GM23338 (cell line): ENCODE measurements around the gene MSRB1. TPM values are rescaled to one million over a fixed set of nuclear protein-coding genes. Genes with fewer than 3 reads are reported as not detected.
A peak's percentile ranks its signal among the peaks of the same experiment; 100 is the strongest.

ENCODE experiments used
- ATAC-seq: fragments of 200-7000 bp; cut with Tn5 transposase; 3 replicates; pipeline ENCODE4 v1.9.1; 2020
- DNase-seq: peaks from one replicate; pipeline ENCODE4 v3.0.0-alpha.2; 2015; ENCODE audit warnings: low spot score
- H2AFZ ChIP-seq: fragments of 200-600 bp; sonication (generic); 2 replicates; pipeline ENCODE4 v1.8.0; 2016; ENCODE audit warnings: antibody characterized with exemption, mild to moderate bottlenecking, moderate library complexity
- H3F3A ChIP-seq: fragments of 200-600 bp; sonication (generic); replicated peaks from 2 replicates; pipeline ENCODE4 v1.8.0; 2017; ENCODE audit warnings: antibody characterized with exemption, mixed run types, low read depth
- H3K27ac ChIP-seq: fragments of 200-600 bp; sonication (generic); 2 replicates; pipeline ENCODE4 v1.6.1; 2016; ENCODE audit warnings: low read depth
- H3K27me3 ChIP-seq: fragments of 200-600 bp; sonication (generic); 2 replicates; pipeline ENCODE4 v1.8.0; 2016; ENCODE audit warnings: mild to moderate bottlenecking, mixed run types, moderate library complexity; ENCODE audit not compliant: insufficient read depth
- H3K36me3 ChIP-seq: fragments of 200-600 bp; sonication (generic); 2 replicates; pipeline ENCODE4 v1.8.0; 2016; ENCODE audit warnings: mild to moderate bottlenecking; ENCODE audit not compliant: insufficient read depth
- H3K4me1 ChIP-seq: fragments of 200-600 bp; sonication (generic); 2 replicates; pipeline ENCODE4 v1.8.0; 2016; ENCODE audit warnings: mild to moderate bottlenecking, moderate library complexity; ENCODE audit not compliant: insufficient read depth
- H3K4me2 ChIP-seq: fragments of 200-600 bp; sonication (generic); 2 replicates; pipeline ENCODE4 v1.7.1; 2017; ENCODE audit warnings: mixed run types
- H3K4me3 ChIP-seq: fragments of 200-600 bp; sonication (generic); 2 replicates; pipeline ENCODE4 v1.6.1; 2016; ENCODE audit warnings: mixed run types
- H3K79me2 ChIP-seq: fragments of 200-600 bp; sonication (generic); replicated peaks from 2 replicates; pipeline ENCODE4 v1.8.0; 2017; ENCODE audit warnings: mild to moderate bottlenecking; ENCODE audit not compliant: insufficient read depth
- H3K9me2 ChIP-seq: fragments of 200-600 bp; sonication (generic); 2 replicates; pipeline ENCODE4 v1.8.0; 2017; ENCODE audit not compliant: insufficient read depth
- H4K20me1 ChIP-seq: fragments of 200-600 bp; sonication (generic); replicated peaks from 2 replicates; pipeline ENCODE4 v1.8.0; 2017; ENCODE audit warnings: mild to moderate bottlenecking; ENCODE audit not compliant: insufficient read depth
- H3K27ac Mint-ChIP-seq: 2 replicates; pipeline ENCODE4 v1.8.0; 2020; ENCODE audit warnings: inconsistent platforms, mild to moderate bottlenecking, moderate library complexity, mixed read lengths
- H3K27me3 Mint-ChIP-seq: 3 replicates; pipeline ENCODE4 v1.8.0; 2022; ENCODE audit warnings: low read depth, mild to moderate bottlenecking, moderate library complexity, mixed read lengths, inconsistent platforms; ENCODE audit not compliant: insufficient read depth, poor library complexity
- H3K36me3 Mint-ChIP-seq: 3 replicates; pipeline ENCODE4 v1.8.0; 2021; ENCODE audit warnings: low read depth, mild to moderate bottlenecking, inconsistent platforms, moderate library complexity, mixed read lengths
- H3K4me1 Mint-ChIP-seq: 3 replicates; pipeline ENCODE4 v1.8.0; 2020; ENCODE audit warnings: mild to moderate bottlenecking, inconsistent platforms, mixed read lengths
- H3K4me3 Mint-ChIP-seq: 3 replicates; pipeline ENCODE4 v1.8.0; 2021; ENCODE audit warnings: moderate library complexity, mild to moderate bottlenecking, inconsistent platforms, mixed read lengths
- H3K9me3 Mint-ChIP-seq: 3 replicates; pipeline ENCODE4 v1.8.0; 2020; ENCODE audit warnings: moderate library complexity, mild to moderate bottlenecking, inconsistent platforms, mixed read lengths
- CREB1 ChIP-seq: fragments of 250-450 bp; sonication (Bioruptor Pico); IDR thresholded peaks from 2 replicates; pipeline ENCODE4 v1.5.0; 2020; ENCODE audit warnings: low read depth, mild to moderate bottlenecking, moderate library complexity
- EZH2 ChIP-seq: fragments of 200-600 bp; sonication (generic); IDR thresholded peaks from one replicate; pipeline ENCODE4 v1.8.0; 2017; ENCODE audit warnings: antibody characterized with exemption, mild to moderate bottlenecking, low read depth; ENCODE audit not compliant: unreplicated experiment
- EZH2phosphoT487 ChIP-seq: fragments of 200-600 bp; sonication (generic); IDR thresholded peaks from one replicate; pipeline ENCODE4 v1.8.1; 2018; ENCODE audit warnings: antibody characterized with exemption; ENCODE audit not compliant: unreplicated experiment
- ZNF114 ChIP-seq: fragments of 250-450 bp; sonication (Bioruptor Pico); IDR thresholded peaks from 2 replicates; pipeline ENCODE4 v1.5.0; 2020; ENCODE audit warnings: mild to moderate bottlenecking, moderate library complexity
- polyA plus RNA-seq: library from polyadenylated mRNA; unstranded; fragments of >200 nt; fragmentation: Nextera tagmentation; extraction: Ambion mirVana; gene quantifications from 2 replicates; pipeline ENCODE4 v1.2.1, GENCODE V29; 2016
- total RNA-seq: library from RNA; depleted of rRNA; stranded (reverse); fragments of >200 nt; shearing (Covaris generic); gene quantifications from 2 replicates; pipeline ENCODE4 v1.2.3, GENCODE V29; 2014
- TF ChIP-seq, protein P1 (sequence below), 2 experiments: fragments of 200-600 bp in 1 of 2; sonication (generic) in 1 of 2; conservative IDR thresholded peaks; 2 replicates each; pipeline versions ENCODE4 v1.5.1 to v1.6.1; 2016 to 2017; ENCODE audit warnings: antibody characterized with exemption in 2 of 2, low read depth in 2 of 2, mild to moderate bottlenecking in 2 of 2, moderate library complexity in 1 of 2
- TF ChIP-seq, protein P2 (sequence below): IDR thresholded peaks from one replicate; pipeline ENCODE4 v1.6.1; 2018; ENCODE audit warnings: antibody characterized with exemption; ENCODE audit not compliant: unreplicated experiment
- TF ChIP-seq, protein P3 (sequence below): fragments of 250-450 bp; sonication (Bioruptor Pico); IDR thresholded peaks from 2 replicates; pipeline ENCODE4 v1.5.0; 2020; ENCODE audit warnings: mild to moderate bottlenecking, moderate library complexity

Gene MSRB1
- total and polyA plus RNA-seq, 2 experiments from 2014 or later: 30.4 to 31.3 TPM

DNA sequence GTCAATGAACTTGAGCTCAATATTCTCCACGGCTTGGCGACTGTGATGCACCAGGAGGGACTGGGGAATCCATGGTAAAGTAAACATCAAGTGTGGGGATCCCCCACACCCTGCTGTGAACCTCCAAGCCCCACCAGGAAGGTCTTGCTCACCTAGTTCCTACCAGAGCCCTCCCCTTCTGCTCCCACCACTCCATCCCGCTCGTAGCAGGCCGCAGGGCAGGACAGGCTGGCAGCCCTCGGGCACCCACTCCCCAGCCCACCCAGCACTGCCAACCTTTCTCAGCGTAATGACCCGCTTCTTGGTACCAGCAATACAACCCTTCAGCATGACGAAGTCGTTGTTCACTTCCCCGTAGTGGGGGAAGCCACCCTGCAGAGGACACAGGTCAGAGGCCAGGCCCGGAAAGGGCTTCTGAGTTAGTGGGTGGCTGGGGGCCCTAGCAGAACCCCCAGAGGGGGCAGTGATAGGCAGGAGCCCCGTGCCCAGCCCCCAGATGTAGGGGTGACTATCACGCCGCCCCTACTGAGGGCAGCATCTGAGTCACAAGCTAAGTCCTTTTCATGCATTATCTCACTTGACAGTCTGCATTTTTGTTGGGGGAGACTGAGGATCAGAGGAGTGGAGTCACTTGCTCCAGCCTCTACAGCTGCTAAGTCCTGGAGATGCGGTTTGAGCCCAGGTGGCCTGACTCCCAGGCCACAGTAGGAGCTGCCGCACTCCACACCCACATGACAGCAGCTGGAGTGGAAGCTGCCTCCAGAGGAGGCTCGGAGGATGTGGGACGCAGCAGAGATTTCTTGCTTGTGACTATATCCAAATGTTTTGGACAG is 2.8 kb upstream of the MSRB1 start (continued):
- TF ChIP-seq, protein P1, sequence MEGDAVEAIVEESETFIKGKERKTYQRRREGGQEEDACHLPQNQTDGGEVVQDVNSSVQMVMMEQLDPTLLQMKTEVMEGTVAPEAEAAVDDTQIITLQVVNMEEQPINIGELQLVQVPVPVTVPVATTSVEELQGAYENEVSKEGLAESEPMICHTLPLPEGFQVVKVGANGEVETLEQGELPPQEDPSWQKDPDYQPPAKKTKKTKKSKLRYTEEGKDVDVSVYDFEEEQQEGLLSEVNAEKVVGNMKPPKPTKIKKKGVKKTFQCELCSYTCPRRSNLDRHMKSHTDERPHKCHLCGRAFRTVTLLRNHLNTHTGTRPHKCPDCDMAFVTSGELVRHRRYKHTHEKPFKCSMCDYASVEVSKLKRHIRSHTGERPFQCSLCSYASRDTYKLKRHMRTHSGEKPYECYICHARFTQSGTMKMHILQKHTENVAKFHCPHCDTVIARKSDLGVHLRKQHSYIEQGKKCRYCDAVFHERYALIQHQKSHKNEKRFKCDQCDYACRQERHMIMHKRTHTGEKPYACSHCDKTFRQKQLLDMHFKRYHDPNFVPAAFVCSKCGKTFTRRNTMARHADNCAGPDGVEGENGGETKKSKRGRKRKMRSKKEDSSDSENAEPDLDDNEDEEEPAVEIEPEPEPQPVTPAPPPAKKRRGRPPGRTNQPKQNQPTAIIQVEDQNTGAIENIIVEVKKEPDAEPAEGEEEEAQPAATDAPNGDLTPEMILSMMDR (conservative IDR thresholded peaks at IDR 0.05; ENCODE audit: low read depth in 2 of 2): no peak
- TF ChIP-seq EZH2 (no peak), EZH2phosphoT487 (no peak)
- TF ChIP-seq, protein P2, sequence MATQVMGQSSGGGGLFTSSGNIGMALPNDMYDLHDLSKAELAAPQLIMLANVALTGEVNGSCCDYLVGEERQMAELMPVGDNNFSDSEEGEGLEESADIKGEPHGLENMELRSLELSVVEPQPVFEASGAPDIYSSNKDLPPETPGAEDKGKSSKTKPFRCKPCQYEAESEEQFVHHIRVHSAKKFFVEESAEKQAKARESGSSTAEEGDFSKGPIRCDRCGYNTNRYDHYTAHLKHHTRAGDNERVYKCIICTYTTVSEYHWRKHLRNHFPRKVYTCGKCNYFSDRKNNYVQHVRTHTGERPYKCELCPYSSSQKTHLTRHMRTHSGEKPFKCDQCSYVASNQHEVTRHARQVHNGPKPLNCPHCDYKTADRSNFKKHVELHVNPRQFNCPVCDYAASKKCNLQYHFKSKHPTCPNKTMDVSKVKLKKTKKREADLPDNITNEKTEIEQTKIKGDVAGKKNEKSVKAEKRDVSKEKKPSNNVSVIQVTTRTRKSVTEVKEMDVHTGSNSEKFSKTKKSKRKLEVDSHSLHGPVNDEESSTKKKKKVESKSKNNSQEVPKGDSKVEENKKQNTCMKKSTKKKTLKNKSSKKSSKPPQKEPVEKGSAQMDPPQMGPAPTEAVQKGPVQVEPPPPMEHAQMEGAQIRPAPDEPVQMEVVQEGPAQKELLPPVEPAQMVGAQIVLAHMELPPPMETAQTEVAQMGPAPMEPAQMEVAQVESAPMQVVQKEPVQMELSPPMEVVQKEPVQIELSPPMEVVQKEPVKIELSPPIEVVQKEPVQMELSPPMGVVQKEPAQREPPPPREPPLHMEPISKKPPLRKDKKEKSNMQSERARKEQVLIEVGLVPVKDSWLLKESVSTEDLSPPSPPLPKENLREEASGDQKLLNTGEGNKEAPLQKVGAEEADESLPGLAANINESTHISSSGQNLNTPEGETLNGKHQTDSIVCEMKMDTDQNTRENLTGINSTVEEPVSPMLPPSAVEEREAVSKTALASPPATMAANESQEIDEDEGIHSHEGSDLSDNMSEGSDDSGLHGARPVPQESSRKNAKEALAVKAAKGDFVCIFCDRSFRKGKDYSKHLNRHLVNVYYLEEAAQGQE: no peak

DNA sequence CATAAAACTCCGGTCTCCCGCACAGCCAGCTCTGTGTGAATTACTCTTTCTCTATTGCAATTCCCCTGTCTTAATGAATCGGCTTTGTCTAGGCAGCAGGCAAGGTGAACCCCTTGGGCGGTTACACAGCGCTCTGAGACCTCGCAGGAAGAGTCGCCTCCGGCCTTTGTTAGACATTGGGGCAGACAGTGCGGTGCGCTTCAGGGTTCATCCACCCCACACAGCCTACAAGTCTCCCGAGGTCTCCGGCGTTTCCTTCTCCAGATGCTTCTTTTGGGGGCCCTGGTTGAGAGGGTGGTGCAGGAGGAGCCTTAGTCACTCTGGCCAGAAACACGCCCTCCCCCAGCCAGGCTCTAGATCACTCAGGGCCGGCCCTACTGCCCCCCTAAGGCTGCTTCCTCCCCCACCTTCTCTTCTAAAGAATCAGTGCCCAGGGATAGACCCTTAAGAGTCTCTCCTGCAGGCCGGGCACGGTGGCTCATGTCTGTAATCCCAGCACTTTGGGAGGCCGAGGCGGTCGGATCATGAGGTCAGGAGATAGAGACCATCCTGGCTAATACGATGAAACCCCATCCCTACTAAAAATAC is 1.7 kb upstream of the MSRB1 start:
- DNase-seq (no peak), ATAC-seq (no peak)
- no peaks in the 10 kb centered on the region for H3K36me3 ChIP-seq
- peaks cover 15% of the 10 kb centered on the region; the same call in 1 of the 2 replicates for H3K4me1 ChIP-seq
- H4K20me1 ChIP-seq: no peaks in the 10 kb centered on the region; the same call in 1 of the 2 replicates
- no peak overlapping the region for H3K4me2 ChIP-seq
- no peak overlapping the region for H3K4me3 ChIP-seq
- peaks cover 20% of the 10 kb centered on the region for H3K4me1 Mint-ChIP-seq
- H3F3A ChIP-seq: 0 out of 2 replicates have a peak, but pooled peaks cover 10% of the 10 kb centered on the region
- no peak overlapping the region for H2AFZ ChIP-seq
- H3K27ac ChIP-seq: no peak overlapping the region
- H3K27ac Mint-ChIP-seq: peak overlapping the region; percentile 80; the same call in 1 of the 2 replicates
- H3K27me3 Mint-ChIP-seq: peaks cover 14% of the 10 kb centered on the region
- H3K9me3 Mint-ChIP-seq: no peaks in the 10 kb centered on the region
- H3K79me2 ChIP-seq: no peaks in the 10 kb centered on the region
- no peaks in the 10 kb centered on the region for H3K27me3 ChIP-seq
- H3K4me3 Mint-ChIP-seq: peak overlapping the region; percentile 85
- H3K36me3 Mint-ChIP-seq: no peaks in the 10 kb centered on the region; the same call in 2 of the 3 replicates
- H3K9me2 ChIP-seq: no peaks in the 10 kb centered on the region
- TF ChIP-seq, protein P3, sequence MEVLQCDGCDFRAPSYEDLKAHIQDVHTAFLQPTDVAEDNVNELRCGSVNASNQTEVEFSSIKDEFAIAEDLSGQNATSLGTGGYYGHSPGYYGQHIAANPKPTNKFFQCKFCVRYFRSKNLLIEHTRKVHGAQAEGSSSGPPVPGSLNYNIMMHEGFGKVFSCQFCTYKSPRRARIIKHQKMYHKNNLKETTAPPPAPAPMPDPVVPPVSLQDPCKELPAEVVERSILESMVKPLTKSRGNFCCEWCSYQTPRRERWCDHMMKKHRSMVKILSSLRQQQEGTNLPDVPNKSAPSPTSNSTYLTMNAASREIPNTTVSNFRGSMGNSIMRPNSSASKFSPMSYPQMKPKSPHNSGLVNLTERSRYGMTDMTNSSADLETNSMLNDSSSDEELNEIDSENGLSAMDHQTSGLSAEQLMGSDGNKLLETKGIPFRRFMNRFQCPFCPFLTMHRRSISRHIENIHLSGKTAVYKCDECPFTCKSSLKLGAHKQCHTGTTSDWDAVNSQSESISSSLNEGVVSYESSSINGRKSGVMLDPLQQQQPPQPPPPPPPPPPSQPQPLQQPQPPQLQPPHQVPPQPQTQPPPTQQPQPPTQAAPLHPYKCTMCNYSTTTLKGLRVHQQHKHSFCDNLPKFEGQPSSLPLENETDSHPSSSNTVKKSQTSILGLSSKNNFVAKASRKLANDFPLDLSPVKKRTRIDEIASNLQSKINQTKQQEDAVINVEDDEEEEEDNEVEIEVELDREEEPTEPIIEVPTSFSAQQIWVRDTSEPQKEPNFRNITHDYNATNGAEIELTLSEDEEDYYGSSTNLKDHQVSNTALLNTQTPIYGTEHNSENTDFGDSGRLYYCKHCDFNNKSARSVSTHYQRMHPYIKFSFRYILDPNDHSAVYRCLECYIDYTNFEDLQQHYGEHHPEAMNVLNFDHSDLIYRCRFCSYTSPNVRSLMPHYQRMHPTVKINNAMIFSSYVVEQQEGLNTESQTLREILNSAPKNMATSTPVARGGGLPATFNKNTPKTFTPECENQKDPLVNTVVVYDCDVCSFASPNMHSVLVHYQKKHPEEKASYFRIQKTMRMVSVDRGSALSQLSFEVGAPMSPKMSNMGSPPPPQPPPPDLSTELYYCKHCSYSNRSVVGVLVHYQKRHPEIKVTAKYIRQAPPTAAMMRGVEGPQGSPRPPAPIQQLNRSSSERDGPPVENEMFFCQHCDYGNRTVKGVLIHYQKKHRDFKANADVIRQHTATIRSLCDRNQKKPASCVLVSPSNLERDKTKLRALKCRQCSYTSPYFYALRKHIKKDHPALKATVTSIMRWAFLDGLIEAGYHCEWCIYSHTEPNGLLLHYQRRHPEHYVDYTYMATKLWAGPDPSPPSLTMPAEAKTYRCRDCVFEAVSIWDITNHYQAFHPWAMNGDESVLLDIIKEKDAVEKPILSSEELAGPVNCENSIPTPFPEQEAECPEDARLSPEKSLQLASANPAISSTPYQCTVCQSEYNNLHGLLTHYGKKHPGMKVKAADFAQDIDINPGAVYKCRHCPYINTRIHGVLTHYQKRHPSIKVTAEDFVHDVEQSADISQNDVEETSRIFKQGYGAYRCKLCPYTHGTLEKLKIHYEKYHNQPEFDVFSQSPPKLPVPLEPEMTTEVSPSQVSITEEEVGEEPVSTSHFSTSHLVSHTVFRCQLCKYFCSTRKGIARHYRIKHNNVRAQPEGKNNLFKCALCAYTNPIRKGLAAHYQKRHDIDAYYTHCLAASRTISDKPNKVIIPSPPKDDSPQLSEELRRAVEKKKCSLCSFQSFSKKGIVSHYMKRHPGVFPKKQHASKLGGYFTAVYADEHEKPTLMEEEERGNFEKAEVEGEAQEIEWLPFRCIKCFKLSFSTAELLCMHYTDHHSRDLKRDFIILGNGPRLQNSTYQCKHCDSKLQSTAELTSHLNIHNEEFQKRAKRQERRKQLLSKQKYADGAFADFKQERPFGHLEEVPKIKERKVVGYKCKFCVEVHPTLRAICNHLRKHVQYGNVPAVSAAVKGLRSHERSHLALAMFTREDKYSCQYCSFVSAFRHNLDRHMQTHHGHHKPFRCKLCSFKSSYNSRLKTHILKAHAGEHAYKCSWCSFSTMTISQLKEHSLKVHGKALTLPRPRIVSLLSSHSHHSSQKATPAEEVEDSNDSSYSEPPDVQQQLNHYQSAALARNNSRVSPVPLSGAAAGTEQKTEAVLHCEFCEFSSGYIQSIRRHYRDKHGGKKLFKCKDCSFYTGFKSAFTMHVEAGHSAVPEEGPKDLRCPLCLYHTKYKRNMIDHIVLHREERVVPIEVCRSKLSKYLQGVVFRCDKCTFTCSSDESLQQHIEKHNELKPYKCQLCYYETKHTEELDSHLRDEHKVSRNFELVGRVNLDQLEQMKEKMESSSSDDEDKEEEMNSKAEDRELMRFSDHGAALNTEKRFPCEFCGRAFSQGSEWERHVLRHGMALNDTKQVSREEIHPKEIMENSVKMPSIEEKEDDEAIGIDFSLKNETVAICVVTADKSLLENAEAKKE (CRISPR knock-in tag): no peak
- no peak for TF ChIP-seq ZNF114 (CRISPR knock-in tag)
- TF ChIP-seq CREB1 (CRISPR knock-in tag): no peak
- TF ChIP-seq, protein P2: no peak
